NCI-H748 treated with DMSO at 0.1 percent for 48 hours (cell line): ENCODE data around the gene ATAD3A.
A peak's percentile ranks its signal among the peaks of the same experiment; 100 is the strongest.
"Not testable (repeated sequence)": the region's sequence is repeated elsewhere in the genome, so short reads cannot be mapped to it uniquely, and the experiment has no call there.

Experiments used
- DNase-seq: peaks from one replicate; lab custom pipeline; 2025; lab: John Stamatoyannopoulos, UW

ATAD3A gene

GRCh38 chr1:1511533-1512285, at the start of gene ATAD3A:
Gene ATAD3A, plus strand, starts transcription at chr1:1512162. Its CDS starts 107 bp downstream, at chr1:1512269.
- peak; percentile 66 for DNase-seq

- DNase-seq, result no peak
These were observed 49.5 kb upstream of the ATAD3A start for GRCh38 chr1:1462318-1462966.

- no peak for DNase-seq
These were observed 48.6 kb upstream of the ATAD3A start for GRCh38 chr1:1463312-1463711.

GRCh38 chr1:1468196-1468985, 43.6 kb upstream of the ATAD3A start:
- not testable (repeated sequence) for DNase-seq

- no peak for DNase-seq
These were observed 41.2 kb upstream of the ATAD3A start for GRCh38 chr1:1470626-1471388.

- peak; percentile 55 for DNase-seq
These were observed 40.4 kb upstream of the ATAD3A start, which contains the start of gene ATAD3B for GRCh38 chr1:1471389-1472052. Gene ATAD3B, plus strand, starts transcription at chr1:1471765. Its CDS starts 120 bp downstream, at chr1:1471885.

- not testable (repeated sequence) for DNase-seq
These were observed 39.7 kb upstream of the ATAD3A start for GRCh38 chr1:1472053-1472876.

- not testable (repeated sequence) for DNase-seq
These were observed 36.0 kb upstream of the ATAD3A start for GRCh38 chr1:1476011-1476410.

GRCh38 chr1:1477206-1477605, 34.8 kb upstream of the ATAD3A start:
- DNase-seq, result no peak

- DNase-seq, result no peak
These were observed 32.1 kb upstream of the ATAD3A start for GRCh38 chr1:1479547-1480487.

- DNase-seq, result not testable (repeated sequence)
These were observed 31.5 kb upstream of the ATAD3A start for GRCh38 chr1:1480488-1480867.

GRCh38 chr1:1481811-1482210, 30.2 kb upstream of the ATAD3A start:
- not testable (repeated sequence) for DNase-seq

- DNase-seq, result no peak
These were observed 29.1 kb upstream of the ATAD3A start for GRCh38 chr1:1482856-1483255.

- no peak for DNase-seq
These were observed 28.2 kb upstream of the ATAD3A start for GRCh38 chr1:1483714-1484113.

GRCh38 chr1:1484976-1485750, 26.8 kb upstream of the ATAD3A start:
- DNase-seq, result not testable (repeated sequence)

GRCh38 chr1:1485755-1486317, 26.1 kb upstream of the ATAD3A start:
- not testable (repeated sequence) for DNase-seq

- no peak for DNase-seq
These were observed 24.3 kb upstream of the ATAD3A start for GRCh38 chr1:1487701-1488100.

GRCh38 chr1:1489231-1489630, 22.7 kb upstream of the ATAD3A start:
- DNase-seq, result no peak
